HCT116 (cell line): ENCODE results near the gene TRPM1. TPM values are rescaled to one million over a fixed set of nuclear protein-coding genes. Genes with fewer than 3 reads are reported as not detected.

Source experiments
- ATAC-seq: fragments of 200-7000 bp; cut with Tn5 transposase; 2 replicates; pipeline ENCODE4 v1.9.1; 2020; ENCODE audit warnings: mild to moderate bottlenecking, moderate library complexity
- BruUV-seq: library from RNA; stranded (reverse); fragments of 400-500 nt; replicated peaks from 2 replicates; lab custom pipeline; 2021; lab: Mats Ljungman, UMichigan
- CTCF ChIA-PET: fragments of 300-600 bp; sonication (Branson Sonifier 250); formaldehyde crosslinking; loops from one replicate; lab custom pipeline; 2021; ENCODE audit warnings: antibody characterized with exemption; lab: Charles Lee
- POLR2A ChIA-PET: fragments of 300-600, 350-600 bp; sonication (Branson Sonifier 250); formaldehyde crosslinking; loops from one replicate; lab custom pipeline; 2021; ENCODE audit warnings: antibody characterized with exemption; lab: Charles Lee
- RAD21 ChIA-PET, 2 experiments: fragments of 300-600 bp; sonication (Branson Sonifier 250); formaldehyde crosslinking; loops; one replicate each; lab custom pipeline; 2023; ENCODE audit warnings: low total read pairs in 2 of 2; ENCODE audit not compliant: uncharacterized antibody in 2 of 2, unreplicated experiment in 2 of 2, low non-redundant PET in 1 of 2; lab: Charles Lee
- DNase-seq: peaks from one replicate; pipeline ENCODE4 v3.0.0-alpha.2; 2010; ENCODE audit warnings: low read depth, low spot score
- H2AFZ ChIP-seq: fragments of 200-600 bp; shearing (Covaris generic), sonication (generic); 2 replicates; pipeline ENCODE4 v1.6.1; 2017; ENCODE audit warnings: low read depth, mixed run types, mixed read lengths, antibody characterized with exemption, low read length; ENCODE audit not compliant: poor library complexity, severe bottlenecking
- H3K27ac ChIP-seq: 2 replicates; pipeline ENCODE4 v1.5.1; 2012; ENCODE audit warnings: low read depth, low read length
- H3K27me3 ChIP-seq: fragments of 200-600 bp; sonication (generic); 2 replicates; pipeline ENCODE4 v1.6.1; 2016; ENCODE audit warnings: mixed run types, low read length, mixed read lengths; ENCODE audit not compliant: insufficient read depth
- H3K36me3 ChIP-seq, 2 experiments: fragments of 200-500 bp in 1 of 2; fragments of 200-600 bp in 1 of 2; sonication (Bioruptor generic) in 1 of 2; sonication (generic) in 1 of 2; 2 replicates each; pipeline versions ENCODE4 v1.5.1 to v1.6.1; 2014 to 2016; ENCODE audit warnings: low read length in 2 of 2, inconsistent platforms in 1 of 2, mixed read lengths in 1 of 2, mixed run types in 1 of 2; ENCODE audit not compliant: insufficient read depth in 2 of 2, control insufficient read depth in 1 of 2
- H3K4me1 ChIP-seq, 2 experiments: fragments of 200-600 bp in 1 of 2; sonication (generic) in 1 of 2; 2 replicates each; pipeline versions ENCODE4 v1.5.1 to v1.6.1; 2012 to 2017; ENCODE audit warnings: low read length in 2 of 2, inconsistent platforms in 1 of 2, mild to moderate bottlenecking in 1 of 2, mixed read lengths in 1 of 2, mixed run types in 1 of 2, moderate library complexity in 1 of 2; ENCODE audit not compliant: insufficient read depth in 2 of 2, control insufficient read depth in 1 of 2
- H3K4me2 ChIP-seq: fragments of 200-600 bp; sonication (generic); 2 replicates; pipeline ENCODE4 v1.6.1; 2017; ENCODE audit warnings: mixed run types, low read length, mixed read lengths
- H3K4me3 ChIP-seq, 2 experiments: fragments of 200-600 bp in 1 of 2; sonication (generic) in 1 of 2; replicated peaks in 1 of 2; 2 replicates each; pipeline ENCODE4 v1.5.1; 2011 to 2016; ENCODE audit warnings: low read length in 2 of 2, control low read depth in 1 of 2, low read depth in 1 of 2, mild to moderate bottlenecking in 1 of 2, mixed read lengths in 1 of 2, mixed run types in 1 of 2
- H3K79me2 ChIP-seq: fragments of 200-600 bp; sonication (generic); 2 replicates; pipeline ENCODE4 v1.6.1; 2017; ENCODE audit warnings: mild to moderate bottlenecking, mixed run types, low read length, moderate library complexity, mixed read lengths; ENCODE audit not compliant: insufficient read depth
- H3K9ac ChIP-seq: fragments of 200-600 bp; sonication (generic); 2 replicates; pipeline ENCODE4 v1.6.1; 2016; ENCODE audit warnings: low read length, mixed read lengths
- H3K9me2 ChIP-seq: fragments of 200-600 bp; sonication (generic), shearing (Covaris generic); 2 replicates; pipeline ENCODE4 v1.6.1; 2017; ENCODE audit warnings: mixed run types, mild to moderate bottlenecking, moderate library complexity; ENCODE audit not compliant: insufficient read depth
- H3K9me3 ChIP-seq, 2 experiments: fragments of 200-500 bp in 1 of 2; fragments of 200-600 bp in 1 of 2; sonication (Bioruptor generic) in 1 of 2; sonication (generic) in 1 of 2; 2 replicates each; pipeline ENCODE4 v1.6.1; 2014 to 2017; ENCODE audit warnings: low read length in 2 of 2, mixed read lengths in 2 of 2, inconsistent platforms in 1 of 2, low read depth in 1 of 2, mild to moderate bottlenecking in 1 of 2, mixed run types in 1 of 2, moderate library complexity in 1 of 2; ENCODE audit not compliant: control insufficient read depth in 1 of 2, insufficient read depth in 1 of 2
- H4K20me1 ChIP-seq: fragments of 200-600 bp; sonication (generic), shearing (Covaris generic); 2 replicates; pipeline ENCODE4 v1.6.1; 2017; ENCODE audit warnings: mixed run types, mild to moderate bottlenecking, moderate library complexity; ENCODE audit not compliant: insufficient read depth
- CBX3 ChIP-seq: IDR thresholded peaks from 2 replicates; pipeline ENCODE4 v1.6.1; 2012; ENCODE audit warnings: low read depth
- CEBPB ChIP-seq: IDR thresholded peaks from 2 replicates; pipeline ENCODE4 v1.6.1; 2012; ENCODE audit warnings: low read depth
- EZH2 ChIP-seq: fragments of 200-600 bp; sonication (generic); IDR thresholded peaks from 2 replicates; pipeline ENCODE4 v1.6.1; 2017; ENCODE audit warnings: antibody characterized with exemption, mixed run types
- EZH2phosphoT487 ChIP-seq: fragments of 200-600 bp; IDR thresholded peaks from 2 replicates; pipeline ENCODE4 v1.6.1; 2018; ENCODE audit warnings: antibody characterized with exemption, borderline replicate concordance
- MAX ChIP-seq: IDR thresholded peaks from 2 replicates; pipeline ENCODE4 v1.6.1; 2012
- POLR2A ChIP-seq: IDR thresholded peaks from 2 replicates; pipeline ENCODE4 v1.7.0; 2011; ENCODE audit warnings: borderline replicate concordance; ENCODE audit not compliant: insufficient read depth, insufficient read length; ENCODE audit errors: extremely low read depth
- POLR2AphosphoS5 ChIP-seq: IDR thresholded peaks from 2 replicates; pipeline ENCODE4 v1.6.1; 2011; ENCODE audit warnings: mild to moderate bottlenecking, low read depth, low read length, moderate library complexity
- REST ChIP-seq: IDR thresholded peaks from 2 replicates; pipeline ENCODE4 v1.6.1; 2012; ENCODE audit warnings: low read depth
- SP1 ChIP-seq: IDR thresholded peaks from 2 replicates; pipeline ENCODE4 v1.6.1; 2012; ENCODE audit warnings: low read depth
- TCF7L2 ChIP-seq: IDR thresholded peaks from 2 replicates; pipeline ENCODE4 v1.7.0; 2011; ENCODE audit warnings: borderline replicate concordance, inconsistent platforms; ENCODE audit not compliant: insufficient read depth, insufficient read length; ENCODE audit errors: extremely low read depth
- ZFX ChIP-seq: fragments of 450-650 bp; IDR thresholded peaks from 2 replicates; pipeline ENCODE4 v1.6.1; 2017
- intact Hi-C: fragments of 100-400 bp; cut with micrococcal nuclease; formaldehyde crosslinking; loops from 2 replicates; pipeline ENCODE4 v1.10.0; 2022
- total RNA-seq: library from RNA; stranded (reverse); gene quantifications from one replicate; pipeline ENCODE4 v1.2.1, GENCODE V29; 2021; ENCODE audit not compliant: unreplicated experiment
- TF ChIP-seq, protein P1 (sequence below): IDR thresholded peaks from 2 replicates; pipeline ENCODE4 v1.6.1; 2011; ENCODE audit warnings: mild to moderate bottlenecking, low read length, moderate library complexity; ENCODE audit not compliant: insufficient replicate concordance; ENCODE audit errors: extremely low read depth

TRPM1 gene
- total RNA-seq, 1 experiment from 2014 or later = not detected

DNA sequence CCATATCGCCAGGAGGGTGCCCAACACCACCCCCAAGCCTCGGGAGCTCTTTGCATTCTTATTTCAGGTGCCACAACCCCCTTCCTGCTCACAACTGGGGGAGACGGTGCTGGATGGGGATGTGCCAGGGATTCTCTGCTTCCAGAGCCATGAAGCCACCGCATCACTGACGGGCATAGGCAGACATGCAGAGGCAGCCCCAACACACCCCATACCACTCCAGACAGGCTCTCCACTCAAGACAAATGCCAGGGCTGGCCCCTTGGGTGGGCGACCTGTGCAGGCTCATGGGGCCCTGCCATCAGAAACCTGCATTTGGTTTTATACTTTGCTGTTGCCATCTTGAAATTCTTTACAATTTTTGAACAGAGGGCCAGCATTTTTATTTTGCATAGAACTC is 27.0 kb upstream of the TRPM1 start:
- H3K4me3 ChIP-seq = no peak overlapping the region
- no peaks in the 10 kb centered on the region for H3K9me2 ChIP-seq
- POLR2A ChIA-PET = no interaction called here
- no peak overlapping the region for H3K27ac ChIP-seq
- H3K79me2 ChIP-seq = no peaks in the 10 kb centered on the region
- no peak overlapping the region for H3K4me2 ChIP-seq
- no peak overlapping the region for H2AFZ ChIP-seq
- CTCF ChIA-PET = interaction anchor here (0.8 to 3.5 kb wide), 18 partner anchors 10 to 466 kb away, joined by 3 to 31 read pairs (median 5); partner anchors contain the start of genes FAN1 and TRPM1
- no peak for ATAC-seq
- peaks cover 0 to 4% of the 10 kb centered on the region in 2 experiments; a peak in 1 of 4 replicates for H3K4me1 ChIP-seq
- H3K27me3 ChIP-seq = no peaks in the 10 kb centered on the region
- no peaks in the 10 kb centered on the region for H3K9me3 ChIP-seq
- H3K9ac ChIP-seq = no peak overlapping the region
- DNase-seq = no peak
- H4K20me1 ChIP-seq = no peaks in the 10 kb centered on the region
- no peak for TF ChIP-seq POLR2A
- TF ChIP-seq SP1 = no peak
- no peak for TF ChIP-seq EZH2phosphoT487
- TF ChIP-seq MAX = no peak
- no peak for TF ChIP-seq CEBPB
- no peak for TF ChIP-seq CBX3
- no peak for TF ChIP-seq EZH2
- no peak for TF ChIP-seq TCF7L2
- TF ChIP-seq, protein P1, sequence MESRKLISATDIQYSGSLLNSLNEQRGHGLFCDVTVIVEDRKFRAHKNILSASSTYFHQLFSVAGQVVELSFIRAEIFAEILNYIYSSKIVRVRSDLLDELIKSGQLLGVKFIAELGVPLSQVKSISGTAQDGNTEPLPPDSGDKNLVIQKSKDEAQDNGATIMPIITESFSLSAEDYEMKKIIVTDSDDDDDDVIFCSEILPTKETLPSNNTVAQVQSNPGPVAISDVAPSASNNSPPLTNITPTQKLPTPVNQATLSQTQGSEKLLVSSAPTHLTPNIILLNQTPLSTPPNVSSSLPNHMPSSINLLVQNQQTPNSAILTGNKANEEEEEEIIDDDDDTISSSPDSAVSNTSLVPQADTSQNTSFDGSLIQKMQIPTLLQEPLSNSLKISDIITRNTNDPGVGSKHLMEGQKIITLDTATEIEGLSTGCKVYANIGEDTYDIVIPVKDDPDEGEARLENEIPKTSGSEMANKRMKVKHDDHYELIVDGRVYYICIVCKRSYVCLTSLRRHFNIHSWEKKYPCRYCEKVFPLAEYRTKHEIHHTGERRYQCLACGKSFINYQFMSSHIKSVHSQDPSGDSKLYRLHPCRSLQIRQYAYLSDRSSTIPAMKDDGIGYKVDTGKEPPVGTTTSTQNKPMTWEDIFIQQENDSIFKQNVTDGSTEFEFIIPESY = no peak
- TF ChIP-seq ZFX = no peak
- no peak for TF ChIP-seq POLR2AphosphoS5
- no peak for TF ChIP-seq REST
- no peaks in the 10 kb centered on the region for H3K36me3 ChIP-seq
- RAD21 ChIA-PET = interaction anchor here (1.1 to 1.7 kb wide), 2 partner anchors 234 kb away, joined by 8 to 9 read pairs; no protein-coding TSS in a partner anchor
- intact Hi-C loops = loop anchor here (2.0 to 5.0 kb wide), 2 partner anchors 234 to 331 kb away; no protein-coding TSS in a partner anchor
- no TSS peak for BruUV-seq
